NCI-H748 (cell line): ENCODE results near the gene LRRC49.

Experiments used
- DNase-seq: peaks from one replicate; lab custom pipeline; 2025; ENCODE audit not compliant: unreplicated experiment; lab: John Stamatoyannopoulos, UW

Gene LRRC49

GRCh38 chr15:71049706-71050422 is 157.2 kb downstream of the LRRC49 start:
- DNase-seq: no peak

- DNase-seq: no peak
Observed at GRCh38 chr15:71050461-71050860, 157.8 kb downstream of the LRRC49 start.

GRCh38 chr15:71051539-71051938 is 158.9 kb downstream of the LRRC49 start:
- DNase-seq: no peak

- no peak for DNase-seq
Observed at GRCh38 chr15:71052356-71052755, 159.7 kb downstream of the LRRC49 start.

GRCh38 chr15:71054286-71054952 is 161.8 kb downstream of the LRRC49 start:
- DNase-seq: no peak

GRCh38 chr15:71055461-71055860 is 162.8 kb downstream of the LRRC49 start:
- DNase-seq: no peak

- no peak for DNase-seq
Observed at GRCh38 chr15:71056111-71056510, 163.5 kb downstream of the LRRC49 start.

GRCh38 chr15:71057143-71057542 is 164.5 kb downstream of the LRRC49 start:
- no peak for DNase-seq

- no peak for DNase-seq
Observed at GRCh38 chr15:71057581-71057980, 165.0 kb downstream of the LRRC49 start.

GRCh38 chr15:71060983-71061382 is 168.4 kb downstream of the LRRC49 start:
- no peak for DNase-seq

GRCh38 chr15:71066983-71067382 is 174.4 kb downstream of the LRRC49 start:
- DNase-seq: no peak

- no peak for DNase-seq
Observed at GRCh38 chr15:71069693-71070092, 177.1 kb downstream of the LRRC49 start.

- DNase-seq: no peak
Observed at GRCh38 chr15:71071529-71071928, 178.9 kb downstream of the LRRC49 start.

GRCh38 chr15:71072423-71072822 is 179.8 kb downstream of the LRRC49 start:
- DNase-seq: no peak

- no peak for DNase-seq
Observed at GRCh38 chr15:71078506-71079207, 186.0 kb downstream of the LRRC49 start.

GRCh38 chr15:71079208-71080044 is 186.8 kb downstream of the LRRC49 start:
- no peak for DNase-seq

- DNase-seq: no peak
Observed at GRCh38 chr15:71080166-71080565, 187.5 kb downstream of the LRRC49 start.

GRCh38 chr15:71080705-71081104 is 188.1 kb downstream of the LRRC49 start:
- DNase-seq: no peak

GRCh38 chr15:71082803-71083202 is 190.2 kb downstream of the LRRC49 start:
- no peak for DNase-seq

- no peak for DNase-seq
Observed at GRCh38 chr15:71083349-71083748, 190.7 kb downstream of the LRRC49 start.

- no peak for DNase-seq
Observed at GRCh38 chr15:71084264-71084663, 191.6 kb downstream of the LRRC49 start.
